GM23338 (cell line): ENCODE results near the gene B4GALT7. TPM values are rescaled to one million over a fixed set of nuclear protein-coding genes. Genes with fewer than 3 reads are reported as not detected.

Source experiments
- ATAC-seq: fragments of 200-7000 bp; cut with Tn5 transposase; 3 replicates; pipeline ENCODE4 v1.9.1; 2020
- DNase-seq: peaks from one replicate; pipeline ENCODE4 v3.0.0-alpha.2; 2015; ENCODE audit warnings: low spot score
- H2AFZ ChIP-seq: fragments of 200-600 bp; sonication (generic); 2 replicates; pipeline ENCODE4 v1.8.0; 2016; ENCODE audit warnings: antibody characterized with exemption, mild to moderate bottlenecking, moderate library complexity
- H3F3A ChIP-seq: fragments of 200-600 bp; sonication (generic); replicated peaks from 2 replicates; pipeline ENCODE4 v1.8.0; 2017; ENCODE audit warnings: antibody characterized with exemption, mixed run types, low read depth
- H3K27ac ChIP-seq: fragments of 200-600 bp; sonication (generic); 2 replicates; pipeline ENCODE4 v1.6.1; 2016; ENCODE audit warnings: low read depth
- H3K27me3 ChIP-seq: fragments of 200-600 bp; sonication (generic); 2 replicates; pipeline ENCODE4 v1.8.0; 2016; ENCODE audit warnings: mild to moderate bottlenecking, mixed run types, moderate library complexity; ENCODE audit not compliant: insufficient read depth
- H3K36me3 ChIP-seq: fragments of 200-600 bp; sonication (generic); 2 replicates; pipeline ENCODE4 v1.8.0; 2016; ENCODE audit warnings: mild to moderate bottlenecking; ENCODE audit not compliant: insufficient read depth
- H3K4me1 ChIP-seq: fragments of 200-600 bp; sonication (generic); 2 replicates; pipeline ENCODE4 v1.8.0; 2016; ENCODE audit warnings: mild to moderate bottlenecking, moderate library complexity; ENCODE audit not compliant: insufficient read depth
- H3K4me2 ChIP-seq: fragments of 200-600 bp; sonication (generic); 2 replicates; pipeline ENCODE4 v1.7.1; 2017; ENCODE audit warnings: mixed run types
- H3K4me3 ChIP-seq: fragments of 200-600 bp; sonication (generic); 2 replicates; pipeline ENCODE4 v1.6.1; 2016; ENCODE audit warnings: mixed run types
- H3K79me2 ChIP-seq: fragments of 200-600 bp; sonication (generic); replicated peaks from 2 replicates; pipeline ENCODE4 v1.8.0; 2017; ENCODE audit warnings: mild to moderate bottlenecking; ENCODE audit not compliant: insufficient read depth
- H3K9me2 ChIP-seq: fragments of 200-600 bp; sonication (generic); 2 replicates; pipeline ENCODE4 v1.8.0; 2017; ENCODE audit not compliant: insufficient read depth
- H4K20me1 ChIP-seq: fragments of 200-600 bp; sonication (generic); replicated peaks from 2 replicates; pipeline ENCODE4 v1.8.0; 2017; ENCODE audit warnings: mild to moderate bottlenecking; ENCODE audit not compliant: insufficient read depth
- H3K27ac Mint-ChIP-seq: 2 replicates; pipeline ENCODE4 v1.8.0; 2020; ENCODE audit warnings: inconsistent platforms, mild to moderate bottlenecking, moderate library complexity, mixed read lengths
- H3K27me3 Mint-ChIP-seq: 3 replicates; pipeline ENCODE4 v1.8.0; 2022; ENCODE audit warnings: low read depth, mild to moderate bottlenecking, moderate library complexity, mixed read lengths, inconsistent platforms; ENCODE audit not compliant: insufficient read depth, poor library complexity
- H3K36me3 Mint-ChIP-seq: 3 replicates; pipeline ENCODE4 v1.8.0; 2021; ENCODE audit warnings: low read depth, mild to moderate bottlenecking, inconsistent platforms, moderate library complexity, mixed read lengths
- H3K4me1 Mint-ChIP-seq: 3 replicates; pipeline ENCODE4 v1.8.0; 2020; ENCODE audit warnings: mild to moderate bottlenecking, inconsistent platforms, mixed read lengths
- H3K4me3 Mint-ChIP-seq: 3 replicates; pipeline ENCODE4 v1.8.0; 2021; ENCODE audit warnings: moderate library complexity, mild to moderate bottlenecking, inconsistent platforms, mixed read lengths
- H3K9me3 Mint-ChIP-seq: 3 replicates; pipeline ENCODE4 v1.8.0; 2020; ENCODE audit warnings: moderate library complexity, mild to moderate bottlenecking, inconsistent platforms, mixed read lengths
- CREB1 ChIP-seq: fragments of 250-450 bp; sonication (Bioruptor Pico); IDR thresholded peaks from 2 replicates; pipeline ENCODE4 v1.5.0; 2020; ENCODE audit warnings: low read depth, mild to moderate bottlenecking, moderate library complexity
- ETS1 ChIP-seq: IDR thresholded peaks from 2 replicates; pipeline ENCODE4 v1.6.1; 2016; ENCODE audit warnings: antibody characterized with exemption
- JUNB ChIP-seq: IDR thresholded peaks from one replicate; pipeline ENCODE4 v1.6.1; 2016; ENCODE audit warnings: antibody characterized with exemption; ENCODE audit not compliant: unreplicated experiment
- POLR2AphosphoS5 ChIP-seq: IDR thresholded peaks from 2 replicates; pipeline ENCODE4 v1.6.1; 2016; ENCODE audit warnings: antibody characterized with exemption, low read depth
- ZNF462 ChIP-seq: fragments of 250-450 bp; sonication (Bioruptor Pico); IDR thresholded peaks from 2 replicates; pipeline ENCODE4 v1.5.0; 2020; ENCODE audit warnings: mild to moderate bottlenecking, moderate library complexity
- polyA plus RNA-seq: library from polyadenylated mRNA; unstranded; fragments of >200 nt; fragmentation: Nextera tagmentation; extraction: Ambion mirVana; gene quantifications from 2 replicates; pipeline ENCODE4 v1.2.1, GENCODE V29; 2016
- total RNA-seq: library from RNA; depleted of rRNA; stranded (reverse); fragments of >200 nt; shearing (Covaris generic); gene quantifications from 2 replicates; pipeline ENCODE4 v1.2.3, GENCODE V29; 2014
- TF ChIP-seq, protein P1 (sequence below), 2 experiments: fragments of 200-600 bp in 1 of 2; sonication (generic) in 1 of 2; conservative IDR thresholded peaks; 2 replicates each; pipeline versions ENCODE4 v1.5.1 to v1.6.1; 2016 to 2017; ENCODE audit warnings: antibody characterized with exemption in 2 of 2, low read depth in 2 of 2, mild to moderate bottlenecking in 2 of 2, moderate library complexity in 1 of 2

The B4GALT7 gene
- total and polyA plus RNA-seq, 2 experiments from 2014 or later = 10.0 to 23.3 TPM

DNA sequence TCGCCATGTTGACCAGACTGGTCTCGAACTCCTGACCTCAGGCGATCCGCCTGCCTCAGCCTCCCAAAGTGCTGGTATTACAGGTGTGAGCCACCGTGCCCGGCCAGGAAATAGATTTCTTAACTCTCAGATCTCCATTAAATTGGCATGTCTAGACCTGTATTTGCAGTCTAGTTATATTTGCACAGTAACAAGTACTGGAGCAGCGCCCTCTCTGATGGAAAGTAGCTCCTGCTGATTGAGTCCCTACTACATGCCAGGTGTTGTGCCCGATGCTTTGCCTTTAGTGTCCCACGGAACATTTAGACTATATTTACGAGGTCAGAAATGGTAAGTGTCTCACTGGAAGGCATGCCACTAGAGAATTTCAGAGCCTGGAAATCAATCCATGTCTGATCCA, 23.8 kb upstream of the B4GALT7 start:
- ATAC-seq (no peak), DNase-seq (no peak)
- Mint-ChIP-seq H3K27ac (no peak overlapping the region), H3K27me3 (peaks cover 5% of the 10 kb centered on the region), H3K9me3 (no peaks in the 10 kb centered on the region), H3K36me3 (no peaks in the 10 kb centered on the region), H3K4me3 (no peak overlapping the region), H3K4me1 (peaks cover 5% of the 10 kb centered on the region; the same call in 2 of the 3 replicates)
- Histone ChIP-seq H3K9me2 (no peaks in the 10 kb centered on the region), H4K20me1 (no peaks in the 10 kb centered on the region), H3K36me3 (no peaks in the 10 kb centered on the region), H3K27ac (no peak overlapping the region), H3K4me2 (no peak overlapping the region), H3F3A (no peaks in the 10 kb centered on the region), H2AFZ (no peak overlapping the region), H3K79me2 (no peaks in the 10 kb centered on the region), H3K4me1 (peaks cover 3% of the 10 kb centered on the region; the same call in 1 of the 2 replicates), H3K27me3 (no peaks in the 10 kb centered on the region), H3K4me3 (no peak overlapping the region)
- TF ChIP-seq POLR2AphosphoS5 (no peak), ETS1 (no peak), ZNF462 (CRISPR knock-in tag) (no peak), CREB1 (CRISPR knock-in tag) (no peak), JUNB (no peak)
- TF ChIP-seq, protein P1, sequence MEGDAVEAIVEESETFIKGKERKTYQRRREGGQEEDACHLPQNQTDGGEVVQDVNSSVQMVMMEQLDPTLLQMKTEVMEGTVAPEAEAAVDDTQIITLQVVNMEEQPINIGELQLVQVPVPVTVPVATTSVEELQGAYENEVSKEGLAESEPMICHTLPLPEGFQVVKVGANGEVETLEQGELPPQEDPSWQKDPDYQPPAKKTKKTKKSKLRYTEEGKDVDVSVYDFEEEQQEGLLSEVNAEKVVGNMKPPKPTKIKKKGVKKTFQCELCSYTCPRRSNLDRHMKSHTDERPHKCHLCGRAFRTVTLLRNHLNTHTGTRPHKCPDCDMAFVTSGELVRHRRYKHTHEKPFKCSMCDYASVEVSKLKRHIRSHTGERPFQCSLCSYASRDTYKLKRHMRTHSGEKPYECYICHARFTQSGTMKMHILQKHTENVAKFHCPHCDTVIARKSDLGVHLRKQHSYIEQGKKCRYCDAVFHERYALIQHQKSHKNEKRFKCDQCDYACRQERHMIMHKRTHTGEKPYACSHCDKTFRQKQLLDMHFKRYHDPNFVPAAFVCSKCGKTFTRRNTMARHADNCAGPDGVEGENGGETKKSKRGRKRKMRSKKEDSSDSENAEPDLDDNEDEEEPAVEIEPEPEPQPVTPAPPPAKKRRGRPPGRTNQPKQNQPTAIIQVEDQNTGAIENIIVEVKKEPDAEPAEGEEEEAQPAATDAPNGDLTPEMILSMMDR (conservative IDR thresholded peaks at IDR 0.05; ENCODE audit: low read depth in 2 of 2) = peak in 1 of 2 experiments; percentile 27; a peak in 1 of 4 replicates
